GM21619 (cell line): ENCODE results near the gene AMOTL1.
"Not testable (repeated sequence)": the region's sequence is repeated elsewhere in the genome, so short reads cannot be mapped to it uniquely, and the experiment has no call there.

Experiments used
- ATAC-seq: cut with Tn5 transposase; IDR thresholded peaks from one replicate; pipeline ENCODE4 v1.9.1; 2021; ENCODE audit not compliant: unreplicated experiment

The AMOTL1 gene

DNA sequence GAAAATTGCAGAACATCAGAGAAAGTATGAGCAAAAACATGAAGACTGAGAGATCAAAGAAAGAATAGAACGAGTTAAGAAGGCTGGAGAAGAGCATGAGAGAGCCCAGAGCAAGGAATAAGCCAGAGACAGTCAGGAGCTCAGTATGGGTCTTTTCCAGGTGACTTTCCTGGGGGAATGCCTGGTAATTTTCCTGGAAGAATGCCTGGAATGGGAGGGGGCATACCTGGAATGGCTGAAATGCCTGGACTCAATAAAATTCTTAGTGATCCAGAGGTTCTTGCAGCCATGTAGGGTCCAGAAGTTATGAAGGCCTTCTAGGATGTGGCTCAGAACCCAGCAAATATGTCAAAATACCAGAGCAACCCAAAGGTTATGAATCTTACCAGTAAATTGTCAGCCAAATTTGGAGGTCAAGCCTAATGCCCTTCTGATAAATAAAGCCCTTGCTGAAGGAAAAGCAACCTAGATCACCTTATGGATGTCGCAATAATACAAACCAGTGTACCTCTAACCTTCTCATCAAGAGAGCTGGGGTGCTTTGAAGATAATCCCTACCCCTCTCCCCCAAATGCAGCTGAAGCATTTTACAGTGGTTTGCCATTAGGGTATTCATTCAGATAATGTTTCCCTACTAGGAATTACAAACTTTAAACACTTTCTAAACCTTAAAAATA lies 145.7 kb downstream of the AMOTL1 start:
- ATAC-seq = not testable (repeated sequence)

DNA sequence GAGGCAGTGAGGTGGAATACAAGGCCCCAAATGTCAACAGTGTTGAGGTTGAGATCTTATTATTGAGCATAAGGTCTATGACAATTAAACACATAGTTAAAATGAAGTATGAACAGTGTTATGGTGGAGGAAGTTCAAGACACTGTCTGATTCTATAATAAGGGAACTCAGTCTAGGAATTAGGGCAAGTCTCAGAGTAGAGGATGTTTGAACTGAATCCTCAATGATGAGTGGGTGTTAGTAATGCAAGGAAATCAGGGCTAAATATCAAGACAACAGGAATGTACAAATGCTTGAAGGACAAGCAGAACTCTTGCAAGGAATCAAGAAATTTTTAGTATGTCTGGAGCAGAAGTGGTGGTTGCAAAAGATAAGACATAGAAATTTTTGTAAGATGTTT lies 152.2 kb downstream of the AMOTL1 start:
- ATAC-seq = no peak

DNA sequence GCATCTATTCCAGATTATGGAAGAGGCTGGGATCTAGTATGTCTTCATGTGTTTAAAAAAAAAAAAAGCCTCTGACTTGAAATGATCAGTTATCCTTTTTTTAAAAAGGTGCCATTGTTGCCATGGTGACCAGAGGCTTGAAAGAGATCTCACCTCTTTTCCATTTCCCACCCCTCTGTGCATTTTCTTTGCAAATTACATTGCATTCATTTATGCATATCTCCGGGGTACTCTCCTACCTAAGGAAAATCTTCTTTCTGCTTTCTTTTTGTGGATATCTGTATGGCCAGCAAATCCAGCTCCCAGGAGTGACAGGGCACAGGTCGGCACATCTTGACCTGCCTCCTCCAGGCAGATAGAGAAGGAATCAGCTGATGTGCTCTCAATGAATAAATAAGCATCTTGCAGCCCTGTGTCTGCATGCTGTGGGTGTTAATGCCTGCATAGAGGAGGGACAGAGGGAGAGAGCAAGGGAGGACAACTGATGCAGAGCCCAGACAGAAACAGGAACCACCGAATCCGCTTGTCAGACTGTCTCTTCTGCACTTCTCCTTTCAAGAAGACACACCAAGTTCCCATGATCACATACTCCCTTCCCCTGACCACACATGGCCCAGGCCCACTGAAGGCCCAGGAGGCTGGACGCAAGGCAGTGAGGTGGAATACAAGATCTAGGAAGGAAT lies 154.3 kb downstream of the AMOTL1 start:
- ATAC-seq = no peak

GRCh38 chr11:94923004-94923334 lies 154.8 kb downstream of the AMOTL1 start:
- ATAC-seq = no peak

DNA sequence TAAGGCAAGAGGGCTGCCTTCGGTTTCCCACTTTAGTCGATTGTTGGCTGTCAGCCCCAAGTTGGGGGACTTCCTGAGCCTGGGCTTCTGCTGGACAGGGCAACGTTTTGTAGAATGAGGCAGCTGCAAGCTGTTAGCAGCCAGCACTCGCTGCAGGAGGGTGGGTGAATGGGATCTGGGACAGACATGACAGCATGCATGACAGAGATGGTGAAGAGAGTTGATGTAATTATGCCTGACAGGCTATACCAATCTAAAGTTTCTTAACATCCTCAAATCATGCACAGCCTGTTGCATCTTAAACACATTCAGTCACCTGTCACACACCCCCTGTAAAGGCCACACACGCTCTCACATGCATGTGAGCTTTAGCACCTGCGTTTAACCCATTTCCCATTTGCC lies 156.0 kb downstream of the AMOTL1 start:
- no peak for ATAC-seq

- ATAC-seq = no peak
Observed at GRCh38 chr11:94924612-94925011, 156.5 kb downstream of the AMOTL1 start.

DNA sequence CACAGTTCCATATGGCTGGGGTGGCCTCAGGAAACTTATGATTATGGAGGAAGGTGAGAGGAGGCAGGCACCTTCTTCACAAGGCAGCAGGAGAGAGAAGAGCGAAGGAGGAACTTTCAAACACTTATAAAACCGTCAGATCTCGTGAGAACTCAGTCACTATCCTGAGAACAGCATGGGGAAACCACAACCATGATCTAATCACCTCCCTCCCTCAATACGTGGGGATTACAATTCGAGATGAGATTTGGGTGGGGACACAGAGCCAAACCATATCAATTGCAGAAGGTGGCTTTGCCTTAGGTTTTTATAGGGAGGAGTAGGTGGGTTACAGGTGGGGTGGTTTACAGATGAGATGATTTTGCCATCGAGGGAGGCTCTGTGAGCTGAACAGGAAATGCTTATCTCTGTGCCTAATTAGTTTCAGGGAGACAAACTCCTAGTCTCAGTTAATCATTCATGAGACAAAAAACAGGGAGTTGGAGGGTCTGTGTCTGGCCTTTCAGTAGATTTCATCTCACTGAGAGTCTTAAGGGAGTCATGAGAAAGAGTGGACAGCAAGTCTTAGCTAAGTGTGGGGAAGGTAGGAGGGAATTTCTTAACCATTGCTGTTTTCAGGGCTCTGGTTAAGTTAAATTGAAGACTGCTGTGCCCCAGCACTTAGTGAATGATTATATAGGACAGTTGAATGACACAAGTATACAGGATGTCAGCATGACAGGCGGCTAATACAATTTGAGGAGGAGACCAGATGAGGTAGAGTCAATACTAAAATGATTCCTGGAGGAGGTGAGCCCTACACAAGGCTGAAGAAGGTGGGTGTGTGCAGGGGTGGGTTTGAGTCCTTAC lies 157.5 kb downstream of the AMOTL1 start:
- ATAC-seq = peak; percentile 83

DNA sequence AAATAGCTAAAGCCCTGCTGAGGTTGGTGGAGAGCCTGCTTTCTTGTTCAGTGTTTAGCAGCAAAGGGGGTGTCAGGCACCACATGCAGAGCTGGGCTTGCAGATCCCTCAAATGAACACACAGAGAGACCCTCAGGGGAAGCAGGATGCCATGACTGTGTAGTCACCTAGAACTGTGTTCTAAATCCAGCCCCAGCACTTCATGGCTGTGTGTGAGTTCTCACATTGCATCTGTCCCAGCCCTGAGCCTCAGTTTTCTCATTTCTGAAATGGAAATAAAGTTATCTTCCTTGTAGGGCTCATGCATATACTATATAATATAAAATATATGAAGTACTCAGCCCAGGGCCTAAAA lies 158.1 kb downstream of the AMOTL1 start:
- peak; percentile 23 for ATAC-seq
